Fibroblast of villous mesenchyme (primary cell): ENCODE results near the gene NELL1. TPM values are rescaled to one million over a fixed set of nuclear protein-coding genes. Genes with fewer than 3 reads are reported as not detected.

ENCODE experiments used
- DNase-seq: peaks from one replicate; pipeline ENCODE4 v3.0.0-alpha.2; 2010; ENCODE audit warnings: low read depth
- H3K4me3 ChIP-seq: 2 replicates; pipeline ENCODE4 v1.5.1; 2011; ENCODE audit warnings: low read depth, mild to moderate bottlenecking, low read length
- total RNA-seq: library from RNA; depleted of rRNA; stranded (reverse); fragments of >200 nt; gene quantifications from 2 replicates; pipeline ENCODE4 v1.2.3, GENCODE V29; 2012
- TF ChIP-seq, protein P1 (sequence below): IDR thresholded peaks from 2 replicates; pipeline ENCODE4 v1.5.1; 2012; ENCODE audit warnings: low read depth, mild to moderate bottlenecking, low read length; ENCODE audit not compliant: insufficient read depth

NELL1 gene
- total RNA-seq, 1 donor = not detected

DNA sequence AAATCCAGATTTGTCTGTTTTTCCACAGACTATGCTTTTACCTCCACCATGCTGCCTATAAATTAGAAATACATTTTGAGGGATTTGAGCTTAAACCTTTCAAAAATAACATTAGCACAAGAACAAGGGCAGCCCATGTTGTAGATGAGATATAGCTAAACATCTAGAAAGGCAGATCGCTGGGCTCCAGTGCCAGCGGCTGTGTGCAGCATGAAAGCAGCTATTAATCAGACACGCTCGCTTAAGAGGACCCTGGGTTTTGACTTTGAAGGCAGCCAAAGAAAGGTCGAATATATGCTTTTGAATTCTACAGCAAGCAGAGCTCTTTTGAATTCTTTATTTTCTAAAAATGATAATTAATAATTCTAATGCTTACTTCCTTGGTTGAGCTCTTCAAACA, 684.0 kb downstream of the NELL1 start:
- no peak for DNase-seq
- TF ChIP-seq, protein P1, sequence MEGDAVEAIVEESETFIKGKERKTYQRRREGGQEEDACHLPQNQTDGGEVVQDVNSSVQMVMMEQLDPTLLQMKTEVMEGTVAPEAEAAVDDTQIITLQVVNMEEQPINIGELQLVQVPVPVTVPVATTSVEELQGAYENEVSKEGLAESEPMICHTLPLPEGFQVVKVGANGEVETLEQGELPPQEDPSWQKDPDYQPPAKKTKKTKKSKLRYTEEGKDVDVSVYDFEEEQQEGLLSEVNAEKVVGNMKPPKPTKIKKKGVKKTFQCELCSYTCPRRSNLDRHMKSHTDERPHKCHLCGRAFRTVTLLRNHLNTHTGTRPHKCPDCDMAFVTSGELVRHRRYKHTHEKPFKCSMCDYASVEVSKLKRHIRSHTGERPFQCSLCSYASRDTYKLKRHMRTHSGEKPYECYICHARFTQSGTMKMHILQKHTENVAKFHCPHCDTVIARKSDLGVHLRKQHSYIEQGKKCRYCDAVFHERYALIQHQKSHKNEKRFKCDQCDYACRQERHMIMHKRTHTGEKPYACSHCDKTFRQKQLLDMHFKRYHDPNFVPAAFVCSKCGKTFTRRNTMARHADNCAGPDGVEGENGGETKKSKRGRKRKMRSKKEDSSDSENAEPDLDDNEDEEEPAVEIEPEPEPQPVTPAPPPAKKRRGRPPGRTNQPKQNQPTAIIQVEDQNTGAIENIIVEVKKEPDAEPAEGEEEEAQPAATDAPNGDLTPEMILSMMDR = no peak
- no peak overlapping the region for H3K4me3 ChIP-seq

DNA sequence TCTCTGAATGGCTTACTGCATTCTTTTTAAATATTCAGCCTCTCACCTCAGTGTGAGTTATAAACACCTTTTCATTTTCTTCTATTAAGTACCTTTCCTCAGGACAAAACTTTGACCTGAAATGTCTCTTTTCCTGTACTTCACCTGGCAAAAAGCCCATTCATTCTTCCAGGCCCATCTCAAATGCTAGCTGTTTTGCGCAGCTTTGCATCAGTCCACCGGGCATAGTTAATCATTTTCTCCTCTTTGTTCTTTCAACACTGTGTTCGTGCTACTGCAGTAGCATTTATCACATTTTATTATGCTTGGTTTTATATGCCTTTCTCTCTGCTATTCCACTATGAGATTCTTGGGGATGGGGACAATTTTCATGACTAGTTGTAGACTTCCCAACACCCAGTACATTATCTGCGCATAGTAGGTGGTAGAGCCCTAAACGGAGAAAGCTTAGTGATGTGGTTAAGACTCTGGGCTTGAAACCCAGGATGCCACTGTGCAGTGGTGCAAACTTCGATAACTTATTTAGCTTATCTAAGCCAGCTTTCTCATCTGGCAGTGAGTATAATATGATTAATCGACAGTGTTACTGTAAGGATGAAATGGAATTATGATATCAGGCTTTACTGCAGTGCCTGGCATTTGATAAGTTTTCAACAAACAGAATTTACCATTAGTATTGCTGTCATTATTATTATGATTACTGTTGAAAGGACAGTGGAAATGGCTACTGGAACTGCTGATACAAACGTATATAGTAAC, 695.7 kb downstream of the NELL1 start:
- TF ChIP-seq, protein P1 = no peak

DNA sequence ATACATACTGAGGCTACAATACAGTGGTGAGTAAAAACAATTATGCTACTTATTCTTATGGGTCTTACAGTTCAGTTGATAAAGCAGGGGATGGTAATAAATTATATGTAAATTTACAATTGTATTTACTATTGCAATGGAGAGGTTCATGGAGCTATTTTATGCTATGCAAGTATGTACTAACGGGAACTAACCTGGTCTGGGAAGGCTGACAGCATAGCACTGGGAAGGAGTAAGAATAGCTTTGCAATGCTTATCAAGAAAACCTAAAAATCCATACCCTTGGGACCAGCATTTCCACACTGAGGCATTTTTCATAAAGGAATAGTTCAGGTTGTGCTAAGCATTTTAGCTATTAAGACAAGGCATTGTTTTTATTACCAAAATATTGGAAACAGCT, 700.6 kb downstream of the NELL1 start:
- TF ChIP-seq, protein P1 = no peak
- no peak for DNase-seq
- H3K4me3 ChIP-seq = no peak overlapping the region

More for the DNA sequence above, 695.7 kb downstream of the NELL1 start:
- DNase-seq = no peak
- no peak overlapping the region for H3K4me3 ChIP-seq

DNA sequence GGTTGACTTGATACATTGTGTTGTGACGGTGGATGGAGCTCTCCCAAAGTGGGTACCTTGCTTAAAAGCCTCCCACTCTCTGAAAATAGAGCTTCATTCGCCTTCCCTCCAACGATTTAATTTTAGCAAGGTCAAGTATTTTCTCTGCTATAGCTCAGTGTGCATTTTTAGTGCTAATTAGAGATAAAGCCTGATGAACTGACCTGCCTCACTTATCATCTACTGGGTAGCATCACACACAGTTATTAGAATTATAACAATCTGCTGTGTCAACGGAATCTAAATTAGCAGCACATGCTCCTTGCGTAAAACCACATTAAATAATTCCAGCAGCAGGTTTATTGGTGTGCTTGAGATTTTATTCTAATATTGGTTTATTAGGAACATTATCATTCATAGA, 701.7 kb downstream of the NELL1 start:
- TF ChIP-seq, protein P1 = no peak
- DNase-seq = no peak
- H3K4me3 ChIP-seq = no peak overlapping the region

DNA sequence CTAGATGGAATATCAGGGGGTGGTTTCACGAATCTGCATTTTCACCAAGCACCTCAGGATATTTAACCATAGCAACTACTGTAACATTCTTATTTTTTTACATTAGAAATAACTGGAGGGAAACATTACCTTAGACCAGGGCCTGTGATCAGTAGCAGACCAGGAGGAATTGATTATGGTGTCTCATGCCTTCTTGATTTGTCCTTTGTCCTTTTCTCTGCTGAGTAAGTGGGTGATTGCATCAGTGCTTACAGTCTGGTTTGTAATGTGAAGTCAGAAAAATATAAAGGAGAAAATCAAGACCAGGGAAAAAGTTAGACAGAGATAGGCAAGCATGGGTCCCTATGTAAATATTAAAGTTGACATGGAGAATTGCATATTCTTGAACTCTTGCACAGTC, 703.3 kb downstream of the NELL1 start:
- H3K4me3 ChIP-seq = no peak overlapping the region
- TF ChIP-seq, protein P1 = no peak
- DNase-seq = no peak

DNA sequence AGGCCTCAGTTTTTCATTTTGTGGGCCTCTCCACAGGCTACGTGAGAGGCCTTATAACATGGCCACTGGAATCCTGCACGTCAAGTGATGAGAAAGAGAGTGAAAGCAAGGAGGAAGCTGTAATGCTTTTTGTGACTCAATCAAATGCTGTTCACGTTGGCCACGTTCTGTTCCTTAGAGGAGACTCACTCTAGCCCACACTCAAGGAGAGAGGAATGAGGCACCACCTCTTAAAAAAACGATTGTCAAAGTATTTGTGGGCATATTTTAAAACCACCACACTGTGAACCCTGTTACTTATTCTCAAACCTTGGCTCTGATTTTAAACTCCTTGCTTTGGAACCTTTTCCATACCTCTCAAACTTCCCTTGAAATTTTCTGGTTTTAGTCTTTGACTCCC, 705.0 kb downstream of the NELL1 start:
- no peak for DNase-seq
- no peak overlapping the region for H3K4me3 ChIP-seq
- TF ChIP-seq, protein P1 = no peak
